Testis (tissue), 3 donors: ENCODE data around the gene OR2F1. TPM values are rescaled to one million over a fixed set of nuclear protein-coding genes. Genes with fewer than 3 reads are reported as not detected.

Experiments used
- DNase-seq: peaks from one replicate; pipeline ENCODE4 v3.0.0-alpha.2; 2019
- H3K27ac ChIP-seq, 2 donors: fragments of 200-600 bp; sonication (generic); one replicate each; pipeline ENCODE4 v1.5.1; 2019
- H3K27me3 ChIP-seq: fragments of 200-600 bp; sonication (generic); one replicate; pipeline ENCODE4 v1.5.1; 2019
- H3K36me3 ChIP-seq: fragments of 200-600 bp; sonication (generic); one replicate; pipeline ENCODE4 v1.5.1; 2017; ENCODE audit warnings: low read depth; ENCODE audit errors: missing control alignments
- H3K4me1 ChIP-seq: fragments of 200-600 bp; sonication (generic); one replicate; pipeline ENCODE4 v1.5.1; 2019
- H3K4me3 ChIP-seq, 2 donors: fragments of 200-600 bp; sonication (generic); one replicate each; pipeline ENCODE4 v1.5.1; 2017 to 2019
- H3K9me3 ChIP-seq: fragments of 200-600 bp; sonication (generic); one replicate; pipeline ENCODE4 v1.5.1; 2017
- CTCF ChIP-seq, 3 experiments: fragments of 450-650 bp in 2 of 3; fragments of 200-600 bp in 1 of 3; sonication (generic) in 1 of 3; IDR thresholded peaks; one replicate each; pipeline ENCODE4 v1.5.1; 2016 to 2019; ENCODE audit warnings: antibody characterized with exemption in 3 of 3, mild to moderate bottlenecking in 2 of 3, moderate library complexity in 1 of 3
- POLR2A ChIP-seq: fragments of 450-650 bp; IDR thresholded peaks from one replicate; pipeline ENCODE4 v1.6.1; 2017; ENCODE audit warnings: antibody characterized with exemption, mild to moderate bottlenecking, moderate library complexity
- WGBS, 2 donors: methylation state at CpG; one replicate each; pipeline ENCODE4 v1.1.5; 2018; 5-methylcytosine and 5-hydroxymethylcytosine counted together
- intact Hi-C: fragments of 100-400 bp; cut with DNase I; formaldehyde crosslinking; loops from one replicate; pipeline ENCODE4 v1.15.1; 2023; ENCODE audit warnings: low total_unique reads
- polyA plus RNA-seq: library from polyadenylated mRNA; stranded (reverse); fragments of 350-450 nt; fragmentation: Illumina TruSeq; extraction: RNeasy Lipid Tissue Mini Kit (QIAGEN cat#74804); gene quantifications from one replicate; pipeline ENCODE4 v1.2.3, GENCODE V29; 2014; ENCODE audit warnings: low read depth, low replicate concordance; ENCODE audit not compliant: insufficient read depth
- total RNA-seq, 2 donors: library from RNA; depleted of rRNA; stranded (reverse); fragments of >200 nt; gene quantifications; one replicate each; pipeline ENCODE4 v1.2.3, GENCODE V29; 2016

Gene OR2F1
- total and polyA plus RNA-seq, 3 donors from 2014 or later, result 0.20 to 5.3 (median 2.2) TPM

GRCh38 chr7:143909863-143910262, 44.8 kb upstream of the OR2F1 start:
- Histone ChIP-seq H3K4me3 (no peak overlapping the region), H3K4me1 (peaks cover 4% of the 10 kb centered on the region), H3K27ac (no peak overlapping the region), H3K36me3 (no peaks in the 10 kb centered on the region), H3K27me3 (no peaks in the 10 kb centered on the region), H3K9me3 (no peaks in the 10 kb centered on the region)
- 72 to 74% methylated on average over 3 of the region's 3 CpGs for WGBS, 2 donors
- TF ChIP-seq POLR2A, result no peak
- TF ChIP-seq CTCF (IDR thresholded peaks at IDR 0.05), result no peak
- intact Hi-C loops, result no loop called here
- DNase-seq, result no peak

DNA sequence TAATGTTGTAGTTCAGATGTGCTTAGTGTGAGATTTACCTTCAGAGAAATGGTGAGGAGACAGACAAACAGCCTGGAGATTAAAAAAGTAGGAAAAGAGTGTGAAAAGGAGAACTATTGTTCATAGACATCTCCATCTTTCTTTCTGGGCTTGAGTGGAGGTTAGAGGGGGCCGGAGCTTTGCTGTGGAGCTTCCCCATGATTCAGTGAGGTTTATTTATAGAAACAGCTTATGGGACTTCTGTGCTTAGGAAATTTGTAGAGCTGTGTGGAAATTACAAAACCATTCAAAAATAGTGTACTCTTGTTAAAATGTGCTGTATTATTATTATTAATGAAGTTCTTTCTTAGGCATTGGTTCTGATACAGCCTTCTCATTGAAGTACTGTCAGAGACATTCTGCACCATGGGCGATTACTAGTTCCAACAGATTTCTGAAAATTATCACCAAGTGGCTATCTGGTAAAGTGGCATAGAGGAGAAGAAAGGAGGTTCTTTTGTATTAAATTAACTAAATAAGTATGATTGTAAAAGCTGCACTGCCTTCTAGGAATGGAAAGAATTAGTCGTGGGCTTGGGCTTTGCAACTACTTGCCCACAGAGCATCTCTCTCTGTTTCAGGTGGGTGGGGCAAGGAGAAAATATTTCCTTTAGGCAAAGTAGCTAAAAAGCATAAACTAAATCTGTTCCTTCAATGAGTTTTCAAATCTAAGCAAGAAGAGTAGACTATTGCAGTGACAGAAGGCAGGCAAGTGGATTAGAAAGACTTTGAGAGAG, 44.0 kb upstream of the OR2F1 start:
- Histone ChIP-seq H3K27ac (no peak overlapping the region), H3K9me3 (no peaks in the 10 kb centered on the region), H3K4me1 (no peaks in the 10 kb centered on the region), H3K4me3 (no peak overlapping the region), H3K27me3 (no peaks in the 10 kb centered on the region), H3K36me3 (no peaks in the 10 kb centered on the region)
- intact Hi-C loops, result no loop called here
- WGBS, 2 donors, result 72 to 82% methylated on average over 3 of the region's 3 CpGs
- TF ChIP-seq POLR2A (no peak), CTCF (IDR thresholded peaks at IDR 0.05) (no peak)
- DNase-seq, result no peak

GRCh38 chr7:143913945-143914615, 40.6 kb upstream of the OR2F1 start:
- TF ChIP-seq CTCF (IDR thresholded peaks at IDR 0.05), result no peak
- TF ChIP-seq POLR2A, result no peak
- intact Hi-C loops, result no loop called here

DNA sequence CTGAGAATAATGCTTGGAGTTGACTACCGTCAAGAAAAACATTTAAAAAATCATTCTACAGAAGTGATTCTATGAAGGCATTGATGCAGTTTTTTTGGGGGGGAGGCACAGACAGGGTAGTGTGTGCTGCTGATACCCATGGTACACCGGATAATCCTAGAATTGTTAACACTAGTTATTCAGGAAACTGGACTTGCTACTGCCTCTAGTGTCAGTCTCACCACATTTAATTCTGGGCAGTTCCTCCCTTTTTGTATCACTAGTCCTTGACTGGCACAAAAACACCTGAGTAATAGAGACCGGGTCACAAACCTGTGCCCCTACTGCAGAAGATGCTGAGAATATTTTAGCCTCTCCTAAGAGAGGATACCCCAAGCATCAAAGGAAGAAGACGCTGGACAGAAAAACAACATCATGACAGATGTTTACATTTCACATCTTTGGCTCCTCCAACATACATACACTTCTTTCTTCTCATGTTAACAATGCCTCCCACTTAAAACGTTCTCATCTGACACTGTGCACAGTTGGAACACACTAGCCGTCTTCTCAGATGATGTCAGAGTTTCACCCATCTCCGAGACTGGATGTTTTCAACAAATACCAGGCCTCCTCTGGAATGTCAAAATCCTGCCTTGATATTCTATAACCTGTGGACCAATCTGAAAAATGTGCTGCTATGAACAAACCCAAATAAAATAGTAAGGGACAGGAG, 39.5 kb upstream of the OR2F1 start:
- DNase-seq, result no peak
- no peaks in the 10 kb centered on the region for H3K36me3 ChIP-seq
- H3K27ac ChIP-seq, result no peak overlapping the region
- no peaks in the 10 kb centered on the region for H3K9me3 ChIP-seq
- H3K4me1 ChIP-seq, result no peaks in the 10 kb centered on the region
- TF ChIP-seq POLR2A, result no peak
- intact Hi-C loops, result no loop called here
- no peaks in the 10 kb centered on the region for H3K27me3 ChIP-seq
- H3K4me3 ChIP-seq, result no peak overlapping the region
- WGBS, 2 donors, result 66 to 75% methylated on average over 7 of the region's 7 CpGs

More at GRCh38 chr7:143913945-143914615, 40.6 kb upstream of the OR2F1 start:
- no peaks in the 10 kb centered on the region for H3K4me1 ChIP-seq
- no peak overlapping the region for H3K27ac ChIP-seq
- no peaks in the 10 kb centered on the region for H3K27me3 ChIP-seq
- 93 to 97% methylated on average over 3 of the region's 3 CpGs for WGBS, 2 donors
- DNase-seq, result no peak
- H3K9me3 ChIP-seq, result no peaks in the 10 kb centered on the region
- no peak overlapping the region for H3K4me3 ChIP-seq
- H3K36me3 ChIP-seq, result no peaks in the 10 kb centered on the region

- H3K4me1 ChIP-seq, result no peaks in the 10 kb centered on the region
- H3K9me3 ChIP-seq, result no peaks in the 10 kb centered on the region
- intact Hi-C loops, result no loop called here
- H3K27me3 ChIP-seq, result no peaks in the 10 kb centered on the region
- WGBS, 2 donors, result 57 to 61% methylated on average over 1 of the region's 1 CpG
- DNase-seq, result no peak
- no peak overlapping the region for H3K4me3 ChIP-seq
- no peak overlapping the region for H3K27ac ChIP-seq
- no peaks in the 10 kb centered on the region for H3K36me3 ChIP-seq
- TF ChIP-seq CTCF (IDR thresholded peaks at IDR 0.05), result no peak
- TF ChIP-seq POLR2A, result no peak
Observed at GRCh38 chr7:143924851-143925250, 29.8 kb upstream of the OR2F1 start.
